GM21381 (cell line): ENCODE measurements around the gene SRSF2.
"Not testable (repeated sequence)": the region's sequence is repeated elsewhere in the genome, so short reads cannot be mapped to it uniquely, and the experiment has no call there.

Experiments
- ATAC-seq: cut with Tn5 transposase; IDR thresholded peaks from one replicate; pipeline ENCODE4 v1.9.1; 2021; ENCODE audit warnings: mild to moderate bottlenecking, moderate library complexity; ENCODE audit not compliant: unreplicated experiment

The SRSF2 gene

GRCh38 chr17:76739568-76740115 lies 2.5 kb upstream of the SRSF2 start:
- not testable (repeated sequence) for ATAC-seq

- ATAC-seq: no peak
Measured at GRCh38 chr17:76738468-76738850, 1.3 kb upstream of the SRSF2 start.

DNA sequence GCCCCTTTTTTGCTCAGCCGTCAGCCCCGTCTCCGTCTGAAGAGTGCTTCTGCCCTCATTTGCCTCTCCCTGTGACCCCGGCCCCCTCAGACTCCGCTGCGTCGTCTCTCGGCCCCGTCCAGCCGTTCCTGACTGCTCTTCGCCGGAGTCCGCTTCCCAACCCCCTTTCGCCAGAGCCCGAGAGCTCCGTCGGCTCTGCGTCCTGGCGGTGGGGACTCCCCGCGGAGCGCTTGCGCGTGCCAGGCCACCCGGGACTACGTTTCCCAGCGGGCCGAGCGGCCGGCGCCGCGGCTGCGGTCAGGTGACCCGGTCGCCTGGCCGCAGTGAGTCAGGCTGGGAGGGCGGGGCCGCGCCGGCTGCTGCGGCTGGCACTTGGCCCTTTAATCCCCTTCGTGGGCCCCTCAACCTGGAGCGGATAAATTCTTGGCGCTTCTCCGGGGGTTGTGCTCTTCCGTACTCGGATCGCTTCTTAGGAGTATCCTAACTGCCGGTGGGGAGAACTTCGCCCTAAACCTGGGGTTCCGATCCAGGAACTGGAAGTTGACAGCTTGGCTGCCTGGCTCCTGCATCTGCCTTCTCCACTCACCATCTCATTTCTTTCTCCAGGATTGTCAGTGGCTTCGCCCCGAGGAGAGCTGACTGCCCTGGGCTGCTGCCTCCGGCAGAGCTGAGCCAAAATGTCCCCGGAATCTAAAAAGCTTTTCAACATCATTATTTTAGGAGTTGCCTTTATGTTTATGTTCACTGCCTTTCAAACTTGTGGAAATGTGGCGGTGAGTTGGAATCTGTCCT lies 741 bp upstream of the SRSF2 start, which contains the start of gene MFSD11:
TSS of gene MFSD11 (plus strand) at position 444 of the 792 bp plus-strand sequence. CDS start at position 678, 234 bp downstream.
- peak; percentile 56 for ATAC-seq

- no peak for ATAC-seq
Measured at GRCh38 chr17:76736349-76737081, 616 bp downstream of the SRSF2 start.

- no peak for ATAC-seq
Measured at GRCh38 chr17:76735586-76736348, 1.4 kb downstream of the SRSF2 start.

DNA sequence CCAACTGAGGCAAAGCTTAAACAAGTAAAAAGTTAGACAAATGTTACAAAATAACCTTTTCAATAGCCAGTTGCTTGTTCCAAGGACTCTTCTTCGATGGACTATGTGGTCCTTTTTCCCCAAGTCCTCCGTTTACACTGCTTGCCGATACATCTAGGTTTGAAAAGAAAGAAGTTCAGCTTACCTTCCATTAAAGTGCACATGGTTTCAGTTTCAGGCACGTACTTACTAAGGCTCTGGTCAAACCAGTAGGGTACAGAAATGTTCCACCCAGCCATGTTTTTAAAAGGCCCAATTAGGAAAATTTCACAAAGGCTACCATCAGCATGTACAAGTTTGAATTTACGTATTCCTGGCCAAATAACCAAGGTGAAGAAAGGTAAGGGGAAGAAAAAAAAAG lies 2.1 kb downstream of the SRSF2 start:
- ATAC-seq: no peak

DNA sequence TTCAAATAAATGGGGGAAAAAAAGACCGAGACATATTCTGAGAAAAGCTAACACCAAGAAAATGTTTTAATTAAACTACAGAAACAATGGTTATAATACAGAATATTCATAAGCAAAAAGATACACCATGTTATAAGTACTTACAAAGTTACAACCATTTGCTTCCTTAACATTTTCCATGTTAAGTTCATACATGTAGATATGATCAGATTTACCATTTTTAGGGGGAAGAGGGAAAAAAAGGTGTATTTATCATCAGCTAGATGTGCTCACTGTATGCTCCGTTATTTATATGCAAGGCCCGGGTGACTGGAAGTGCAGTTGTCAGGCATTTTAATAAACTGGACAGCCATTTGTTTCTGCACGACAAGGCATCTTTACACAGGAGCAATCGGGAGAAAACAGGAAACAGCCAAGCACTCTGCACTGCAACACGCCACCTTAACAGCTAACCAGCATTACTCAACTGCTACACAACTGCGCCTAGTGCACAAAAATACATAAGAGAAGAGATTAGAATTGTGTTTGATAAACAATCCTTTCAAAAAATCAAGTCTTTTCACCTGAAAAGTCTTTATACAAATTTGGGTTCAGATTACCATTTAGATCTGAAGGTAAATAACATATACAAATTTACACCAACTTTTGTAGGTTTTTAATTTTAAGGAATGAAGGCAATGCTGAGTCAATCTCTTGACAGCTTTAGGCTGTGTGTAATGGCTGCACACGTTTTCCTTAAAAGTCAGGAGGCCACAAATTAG lies 2.9 kb downstream of the SRSF2 start:
- no peak for ATAC-seq

DNA sequence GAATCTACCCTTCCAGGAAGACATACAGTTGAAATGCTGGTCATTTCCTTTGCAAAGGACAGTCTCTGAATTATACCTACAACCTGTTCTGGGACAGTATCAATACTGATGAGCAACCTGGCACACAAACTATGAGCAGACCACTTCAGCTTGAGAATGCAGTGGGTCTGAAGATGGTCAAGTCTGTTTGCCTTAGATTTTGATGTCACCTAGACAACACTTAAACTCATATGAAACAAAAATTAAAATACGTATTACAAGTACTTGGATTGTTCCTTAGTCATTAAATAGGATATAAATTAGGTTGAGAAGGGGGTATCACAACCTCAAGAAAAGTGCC lies 3.5 kb downstream of the SRSF2 start:
- no peak for ATAC-seq

- ATAC-seq: no peak
Measured at GRCh38 chr17:76732734-76733617, 4.2 kb downstream of the SRSF2 start.

- not testable (repeated sequence) for ATAC-seq
Measured at GRCh38 chr17:76731800-76732733, 5.1 kb downstream of the SRSF2 start.

- no peak for ATAC-seq
Measured at GRCh38 chr17:76727745-76728456, 9.2 kb downstream of the SRSF2 start.

GRCh38 chr17:76726776-76727718 lies 10.1 kb downstream of the SRSF2 start, which contains the start of gene METTL23:
Gene METTL23 (plus strand): TSS chr17:76726839. CDS start chr17:76729711, 2,872 bp downstream.
- peak; percentile 43 for ATAC-seq

- ATAC-seq: peak; percentile 73
Measured at GRCh38 chr17:76726231-76726775, 10.8 kb downstream of the SRSF2 start, which contains the start of gene JMJD6. Gene JMJD6 (minus strand): TSS chr17:76726606. CDS start chr17:76726475, 131 bp downstream.

- ATAC-seq: peak; percentile 3
Measured at GRCh38 chr17:76725580-76726230, 11.4 kb downstream of the SRSF2 start.

- no peak for ATAC-seq
Measured at GRCh38 chr17:76723812-76724211, 13.3 kb downstream of the SRSF2 start.

GRCh38 chr17:76722977-76723376 lies 14.2 kb downstream of the SRSF2 start:
- not testable (repeated sequence) for ATAC-seq
